Caco-2 (cell line): Measurements from ENCODE around the gene CLSTN2. TPM values are rescaled to one million over a fixed set of nuclear protein-coding genes. Genes with fewer than 3 reads are reported as not detected.

Experiments
- BruUV-seq: library from RNA; stranded (reverse); fragments of 400-500 nt; replicated peaks from 2 replicates; lab custom pipeline; 2021; lab: Mats Ljungman, UMichigan
- CTCF ChIA-PET: fragments of 300-600 bp; sonication (Branson Sonifier 250); formaldehyde crosslinking; loops from one replicate; lab custom pipeline; 2022; ENCODE audit warnings: antibody characterized with exemption; lab: Charles Lee
- POLR2A ChIA-PET: fragments of 300-600 bp; sonication (Branson Sonifier 250); formaldehyde crosslinking; loops from one replicate; lab custom pipeline; 2022; ENCODE audit warnings: antibody characterized with exemption; lab: Charles Lee
- DNase-seq, 2 experiments: peaks; one replicate each; pipeline versions ENCODE4 v3.0.0 to v3.0.0-alpha.2; 2020 to 2022
- H3K27me3 ChIP-seq: replicated peaks from 2 replicates; pipeline ENCODE4 v1.6.0; 2011; ENCODE audit warnings: low read length; ENCODE audit not compliant: control insufficient read depth, insufficient read depth
- H3K36me3 ChIP-seq: 2 replicates; pipeline ENCODE4 v1.5.1; 2011; ENCODE audit warnings: low read length; ENCODE audit not compliant: control insufficient read depth, insufficient read depth
- H3K4me1 ChIP-seq: fragments of 250-450 bp; sonication (Bioruptor Pico); 2 replicates; pipeline ENCODE4 v1.5.1; 2020; ENCODE audit warnings: mild to moderate bottlenecking
- H3K4me3 ChIP-seq: 2 replicates; pipeline ENCODE4 v1.5.1; 2011; ENCODE audit warnings: low read depth, mild to moderate bottlenecking, control low read depth, low read length
- H3K9me3 ChIP-seq: fragments of 250-450 bp; sonication (Bioruptor Pico); 2 replicates; pipeline ENCODE4 v1.5.1; 2020; ENCODE audit warnings: mild to moderate bottlenecking, moderate library complexity
- H3K27ac Mint-ChIP-seq: one replicate; pipeline ENCODE4 v1.8.0; 2022; ENCODE audit warnings: mixed read lengths; ENCODE audit not compliant: unreplicated experiment
- H3K27me3 Mint-ChIP-seq: one replicate; pipeline ENCODE4 v1.8.0; 2022; ENCODE audit warnings: mixed read lengths; ENCODE audit not compliant: insufficient read depth, unreplicated experiment
- H3K36me3 Mint-ChIP-seq: one replicate; pipeline ENCODE4 v1.8.0; 2022; ENCODE audit warnings: mild to moderate bottlenecking, mixed read lengths; ENCODE audit not compliant: insufficient read depth, unreplicated experiment
- H3K4me1 Mint-ChIP-seq: one replicate; pipeline ENCODE4 v1.8.0; 2022; ENCODE audit warnings: low read depth, mixed read lengths; ENCODE audit not compliant: unreplicated experiment
- H3K4me3 Mint-ChIP-seq: one replicate; pipeline ENCODE4 v1.8.0; 2022; ENCODE audit warnings: mild to moderate bottlenecking, moderate library complexity, mixed read lengths; ENCODE audit not compliant: unreplicated experiment
- H3K9me3 Mint-ChIP-seq: one replicate; pipeline ENCODE4 v1.8.0; 2022; ENCODE audit warnings: mixed read lengths; ENCODE audit not compliant: unreplicated experiment
- intact Hi-C: fragments of 100-400 bp; cut with micrococcal nuclease; formaldehyde crosslinking; loops from one replicate; pipeline ENCODE4 v1.10.0; 2022; ENCODE audit not compliant: unreplicated experiment
- total RNA-seq: library from RNA; stranded (reverse); gene quantifications from 2 replicates; pipeline ENCODE4 v1.2.3, GENCODE V29; 2022
- TF ChIP-seq, protein P1 (sequence below), 2 experiments: fragments of 200-600 bp in 1 of 2; IDR thresholded peaks; 1 replicate in 1 of 2; 2 replicates in 1 of 2; pipeline versions ENCODE4 v1.5.1 to v1.8.0; 2011 to 2022; ENCODE audit warnings: antibody characterized with exemption in 1 of 2, control low read depth in 1 of 2, inconsistent platforms in 1 of 2, low read depth in 1 of 2, low read length in 1 of 2, mild to moderate bottlenecking in 1 of 2, moderate library complexity in 1 of 2; ENCODE audit not compliant: insufficient read depth in 1 of 2, severe bottlenecking in 1 of 2, unreplicated experiment in 1 of 2

CLSTN2 gene
- total RNA-seq, 1 experiment from 2014 or later, result 26.1 TPM

DNA sequence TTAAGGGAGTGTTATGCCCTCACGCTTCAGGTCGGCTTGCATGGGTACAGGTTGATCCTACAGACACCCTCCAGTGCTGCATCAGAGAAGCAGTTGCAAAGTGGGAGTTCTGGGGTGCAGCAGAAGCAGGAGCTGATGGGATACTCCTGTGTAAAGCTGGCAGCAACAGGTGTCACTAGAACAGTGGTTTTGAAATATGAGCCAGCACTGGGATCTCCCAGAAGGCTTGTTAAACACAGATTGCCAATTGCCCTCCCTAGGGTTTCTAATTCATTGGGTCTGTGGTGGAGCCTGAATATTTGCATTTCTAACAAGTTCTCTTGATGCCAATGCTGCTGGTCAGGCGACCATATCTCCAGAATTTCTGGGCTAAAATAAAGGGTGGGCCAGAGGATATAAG lies 350.4 kb downstream of the CLSTN2 start:
- no peaks in the 10 kb centered on the region for H3K9me3 ChIP-seq
- H3K4me3 ChIP-seq, result no peak overlapping the region
- peaks cover 10% of the 10 kb centered on the region for H3K27me3 Mint-ChIP-seq
- H3K4me1 Mint-ChIP-seq, result no peaks in the 10 kb centered on the region
- ChIA-PET POLR2A (no interaction called here), CTCF (no interaction called here)
- intact Hi-C loops, result no loop called here
- H3K4me3 Mint-ChIP-seq, result no peak overlapping the region
- H3K36me3 ChIP-seq, result no peaks in the 10 kb centered on the region
- no TSS peak for BruUV-seq
- no peaks in the 10 kb centered on the region for H3K36me3 Mint-ChIP-seq
- no peaks in the 10 kb centered on the region for H3K9me3 Mint-ChIP-seq
- no peaks in the 10 kb centered on the region for H3K27me3 ChIP-seq
- DNase-seq, result no peak
- no peaks in the 10 kb centered on the region for H3K4me1 ChIP-seq
- TF ChIP-seq, protein P1, sequence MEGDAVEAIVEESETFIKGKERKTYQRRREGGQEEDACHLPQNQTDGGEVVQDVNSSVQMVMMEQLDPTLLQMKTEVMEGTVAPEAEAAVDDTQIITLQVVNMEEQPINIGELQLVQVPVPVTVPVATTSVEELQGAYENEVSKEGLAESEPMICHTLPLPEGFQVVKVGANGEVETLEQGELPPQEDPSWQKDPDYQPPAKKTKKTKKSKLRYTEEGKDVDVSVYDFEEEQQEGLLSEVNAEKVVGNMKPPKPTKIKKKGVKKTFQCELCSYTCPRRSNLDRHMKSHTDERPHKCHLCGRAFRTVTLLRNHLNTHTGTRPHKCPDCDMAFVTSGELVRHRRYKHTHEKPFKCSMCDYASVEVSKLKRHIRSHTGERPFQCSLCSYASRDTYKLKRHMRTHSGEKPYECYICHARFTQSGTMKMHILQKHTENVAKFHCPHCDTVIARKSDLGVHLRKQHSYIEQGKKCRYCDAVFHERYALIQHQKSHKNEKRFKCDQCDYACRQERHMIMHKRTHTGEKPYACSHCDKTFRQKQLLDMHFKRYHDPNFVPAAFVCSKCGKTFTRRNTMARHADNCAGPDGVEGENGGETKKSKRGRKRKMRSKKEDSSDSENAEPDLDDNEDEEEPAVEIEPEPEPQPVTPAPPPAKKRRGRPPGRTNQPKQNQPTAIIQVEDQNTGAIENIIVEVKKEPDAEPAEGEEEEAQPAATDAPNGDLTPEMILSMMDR (IDR thresholded peaks at IDR 0.05; ENCODE audit: insufficient read depth in 1 of 2, low read depth in 1 of 2, low read length in 1 of 2, severe bottlenecking in 1 of 2, unreplicated experiment in 1 of 2), result no peak
- no peak overlapping the region for H3K27ac Mint-ChIP-seq

DNA sequence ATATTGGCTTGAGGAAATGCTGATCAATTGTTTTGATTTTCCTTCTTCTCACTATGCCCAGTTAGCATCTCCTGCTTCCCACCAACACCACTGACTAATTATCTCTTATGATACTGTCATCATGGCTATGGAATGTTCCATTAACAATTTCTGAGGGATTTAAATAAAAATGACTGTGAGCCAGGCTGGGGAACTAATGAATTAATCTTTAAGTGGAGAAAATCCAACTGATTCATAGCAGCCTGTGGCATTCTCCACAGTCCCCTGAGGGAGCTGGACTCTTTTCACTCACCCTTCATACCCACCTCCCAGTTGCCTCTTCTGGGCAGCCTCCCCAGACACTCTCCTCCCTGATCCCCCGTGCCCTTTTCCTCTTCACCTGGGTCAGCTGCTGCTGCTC lies 353.6 kb downstream of the CLSTN2 start:
- POLR2A ChIA-PET, result no interaction called here
- H3K36me3 ChIP-seq, result no peaks in the 10 kb centered on the region
- CTCF ChIA-PET, result no interaction called here
- BruUV-seq, result no TSS peak
- intact Hi-C loops, result no loop called here
- no peaks in the 10 kb centered on the region for H3K9me3 ChIP-seq
- no peak overlapping the region for H3K4me3 ChIP-seq
- H3K27me3 ChIP-seq, result no peaks in the 10 kb centered on the region
- DNase-seq, result no peak
- Mint-ChIP-seq H3K27ac (no peak overlapping the region), H3K27me3 (peaks cover 19% of the 10 kb centered on the region), H3K4me3 (no peak overlapping the region), H3K4me1 (no peaks in the 10 kb centered on the region), H3K36me3 (no peaks in the 10 kb centered on the region), H3K9me3 (no peaks in the 10 kb centered on the region)
- TF ChIP-seq, protein P1 (IDR thresholded peaks at IDR 0.05; ENCODE audit: insufficient read depth in 1 of 2, low read depth in 1 of 2, low read length in 1 of 2, severe bottlenecking in 1 of 2, unreplicated experiment in 1 of 2), result no peak
- no peaks in the 10 kb centered on the region for H3K4me1 ChIP-seq

DNA sequence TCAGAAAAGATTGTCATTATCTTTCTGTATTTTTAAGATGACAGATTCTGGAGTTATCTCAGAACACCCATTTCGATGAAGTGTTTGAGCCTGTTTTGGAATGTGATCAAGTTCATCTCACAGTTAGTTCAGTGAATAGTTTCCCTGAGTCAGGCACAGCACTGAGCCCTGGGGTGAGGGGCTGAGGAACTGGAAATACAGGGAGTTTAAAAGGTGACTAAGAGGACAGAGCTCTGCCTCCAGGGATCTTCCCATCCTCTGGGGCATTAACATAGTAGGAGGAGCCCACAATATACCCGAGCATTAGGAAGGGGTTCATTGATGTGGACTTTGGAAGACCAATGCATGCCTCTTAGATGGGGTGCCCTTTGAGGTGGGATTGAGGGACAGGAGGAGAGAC lies 355.1 kb downstream of the CLSTN2 start:
- intact Hi-C loops, result no loop called here
- Mint-ChIP-seq H3K27ac (no peak overlapping the region), H3K4me1 (no peaks in the 10 kb centered on the region), H3K4me3 (no peak overlapping the region), H3K36me3 (no peaks in the 10 kb centered on the region), H3K9me3 (no peaks in the 10 kb centered on the region), H3K27me3 (peaks cover 19% of the 10 kb centered on the region)
- BruUV-seq, result no TSS peak
- H3K27me3 ChIP-seq, result no peaks in the 10 kb centered on the region
- DNase-seq, result no peak
- TF ChIP-seq, protein P1 (IDR thresholded peaks at IDR 0.05; ENCODE audit: insufficient read depth in 1 of 2, low read depth in 1 of 2, low read length in 1 of 2, severe bottlenecking in 1 of 2, unreplicated experiment in 1 of 2), result no peak
- H3K4me3 ChIP-seq, result no peak overlapping the region
- no peaks in the 10 kb centered on the region for H3K36me3 ChIP-seq
- POLR2A ChIA-PET, result no interaction called here
- no peaks in the 10 kb centered on the region for H3K4me1 ChIP-seq
- CTCF ChIA-PET, result no interaction called here
- H3K9me3 ChIP-seq, result no peaks in the 10 kb centered on the region
